ENCODE measurements around the gene TMEM221.

Gene TMEM221

GRCh38 chr19:17450264-17451075 is 2.0 kb upstream of the TMEM221 start (continued):
- TF ChIP-seq ZNF148 (tag by site-specific recombination; IDR thresholded peaks at IDR 0.05; ENCODE audit: borderline replicate concordance), result peak; percentile 47; the same call in 1 of the 2 replicates
- TF ChIP-seq ZNF366 (tag by site-specific recombination; conservative IDR thresholded peaks at IDR 0.05), result peak; percentile 66
- peak; percentile 31; the same call in 1 of the 2 replicates for TF ChIP-seq KLF8 (tag by site-specific recombination; IDR thresholded peaks at IDR 0.05)
- TF ChIP-seq ZNF513 (tag by site-specific recombination; IDR thresholded peaks at IDR 0.05), result peak; percentile 74
- no peak for TF ChIP-seq PRDM10 (tag by site-specific recombination; IDR thresholded peaks at IDR 0.05)
- peak; percentile 81 for TF ChIP-seq EGR2 (tag by site-specific recombination; IDR thresholded peaks at IDR 0.05; ENCODE audit: low read depth)
- peak; percentile 40 for TF ChIP-seq SP3 (tag by site-specific recombination; IDR thresholded peaks at IDR 0.05)
- TF ChIP-seq ZNF629 (tag by site-specific recombination; IDR thresholded peaks at IDR 0.05), result 0 out of 2 replicates have a peak, but pooled peaks have one; percentile 9
- peak; percentile 100 for TF ChIP-seq ZNF146 (tag by site-specific recombination; IDR thresholded peaks at IDR 0.05)
- 0 out of 2 replicates have a peak, but pooled peaks have one; percentile 34 for TF ChIP-seq ZNF24 (tag by site-specific recombination; IDR thresholded peaks at IDR 0.05)
- peak; percentile 59 for TF ChIP-seq ZFHX2 (tag by site-specific recombination; conservative IDR thresholded peaks at IDR 0.05)
- peak; percentile 34; the same call in 1 of the 2 replicates for TF ChIP-seq KLF17 (tag by site-specific recombination; IDR thresholded peaks at IDR 0.05)
- TF ChIP-seq ZNF280C (tag by site-specific recombination; IDR thresholded peaks at IDR 0.05), result no peak

- peak overlapping the region; percentile 21; the same call in 1 of the 2 replicates for H3K27ac ChIP-seq (ENCODE audit: extremely low read depth, low read depth, low read length)
- POLR2A ChIA-PET, result interaction anchor here (0.6 to 1.2 kb wide), 3 partner anchors 108 to 619 kb away, joined by 3 to 8 read pairs (median 4); partner anchors contain the start of gene RPL18A
- CTCF ChIA-PET, result interaction anchor here (0.5 to 3.2 kb wide), 9 partner anchors 10 to 971 kb away, joined by 3 to 21 read pairs (median 4); no protein-coding TSS in a partner anchor
- H3K4me1 ChIP-seq (ENCODE audit: control insufficient read depth, insufficient read depth, low read length), result no peaks in the 10 kb centered on the region
- H3K36me3 ChIP-seq (ENCODE audit: control insufficient read depth in 2 of 2, insufficient read depth in 1 of 2, low read length in 2 of 2), result no peaks in the 10 kb centered on the region; a peak in 1 of 3 replicates
- no peaks in the 10 kb centered on the region for H3K9me3 ChIP-seq (ENCODE audit: control insufficient read depth, insufficient read depth, low read depth, low read length)
- peak overlapping the region; percentile 13 for H3K4me3 ChIP-seq (ENCODE audit: low read depth, low read length)
- TF ChIP-seq ZNF132 (tag by site-specific recombination; IDR thresholded peaks at IDR 0.05; ENCODE audit: borderline replicate concordance) (no peak), ZNF223 (tag by site-specific recombination; IDR thresholded peaks at IDR 0.05) (peak; percentile 92), PATZ1 (tag by site-specific recombination; IDR thresholded peaks at IDR 0.05) (peak; percentile 57), ZBTB26 (tag by site-specific recombination; optimal IDR thresholded peaks at IDR 0.05) (peak; percentile 28), ZNF366 (tag by site-specific recombination; conservative IDR thresholded peaks at IDR 0.05) (peak; percentile 94), SP2 (tag by site-specific recombination; IDR thresholded peaks at IDR 0.05) (peak; percentile 21; the same call in 1 of the 2 replicates), GLIS1 (tag by site-specific recombination; IDR thresholded peaks at IDR 0.05) (peak; percentile 86)
Measured at GRCh38 chr19:17447704-17448130, 751 bp downstream of the TMEM221 start.

Data from HEK293 (cell line).